Keratinocyte (primary cell): ENCODE results near the gene MBD1.

Experiments
- CTCF ChIP-seq, 3 experiments: IDR thresholded peaks in 1 of 3; conservative IDR thresholded peaks in 1 of 3; optimal IDR thresholded peaks in 1 of 3; 2 replicates in 2 of 3; 3 replicates in 1 of 3; pipeline versions ENCODE3 to v1.5.1; 2011; ENCODE audit warnings: low read length in 3 of 3, mild to moderate bottlenecking in 3 of 3, moderate library complexity in 2 of 3, control low read depth in 1 of 3, inconsistent platforms in 1 of 3; ENCODE audit not compliant: insufficient read depth in 2 of 3; ENCODE audit errors: extremely low read depth in 1 of 3
- EZH2 ChIP-seq: IDR thresholded peaks from one replicate; pipeline ENCODE4 v1.6.1; 2012; ENCODE audit warnings: inconsistent platforms, mild to moderate bottlenecking, low read length, moderate library complexity

- no peak for TF ChIP-seq CTCF (optimal IDR thresholded peaks at IDR 0.05 in 1 of 3, IDR thresholded peaks at IDR 0.05 in 1 of 3, conservative IDR thresholded peaks at IDR 0.05 in 1 of 3; ENCODE audit: extremely low read depth in 1 of 3, insufficient read depth in 2 of 3, low read length in 3 of 3)
- TF ChIP-seq EZH2: no peak
Measured at GRCh38 chr18:50272568-50272967, 8.8 kb downstream of the MBD1 start.
